ENCODE data around the gene CCDC148. TPM values are rescaled to one million over a fixed set of nuclear protein-coding genes. Genes with fewer than 3 reads are reported as not detected.

CCDC148 gene
- total and polyA plus RNA-seq, 2 donors (not counting 1 experiment from before 2014, with no cell fraction given) = not detected

- no peak for TF ChIP-seq CTCF (IDR thresholded peaks at IDR 0.05)
- TF ChIP-seq EZH2 (IDR thresholded peaks at IDR 0.05; ENCODE audit: borderline replicate concordance, insufficient read depth, low read depth, low read length, poor library complexity, severe bottlenecking) = no peak
- Mint-ChIP-seq H3K9me3 (ENCODE audit: insufficient read depth) (no peaks in the 10 kb centered on the region), H3K4me3 (no peak overlapping the region), H3K27me3 (no peaks in the 10 kb centered on the region), H3K27ac (no peak overlapping the region), H3K4me1 (no peaks in the 10 kb centered on the region)
- ATAC-seq (ENCODE audit: low read depth) (no peak), DNase-seq (no peak)
- Histone ChIP-seq H3K9me3 (ENCODE audit: control extremely low read depth in 1 of 3, control insufficient read depth in 2 of 3, insufficient read depth in 1 of 3, low read length in 2 of 3) (no peaks in the 10 kb centered on the region), H3K9ac (ENCODE audit: low read length) (no peak overlapping the region), H3K4me3 (ENCODE audit: control extremely low read depth in 1 of 5, extremely low read depth in 1 of 5, insufficient read depth in 1 of 5, low read depth in 2 of 5, low read length in 4 of 5) (no peak overlapping the region), H3K4me1 (ENCODE audit: control insufficient read depth in 2 of 2, insufficient read depth in 2 of 2, low read length in 2 of 2) (no peaks in the 10 kb centered on the region), H2AFZ (ENCODE audit: insufficient read depth, low read depth, low read length, poor library complexity, severe bottlenecking) (no peak overlapping the region), H3K36me3 (replicated peaks in 1 of 2; ENCODE audit: control extremely low read depth in 1 of 2, control insufficient read depth in 1 of 2, extremely low read depth in 1 of 2, insufficient read depth in 2 of 2, low read length in 1 of 2) (no peaks in the 10 kb centered on the region), H3K79me2 (ENCODE audit: control insufficient read depth, insufficient read depth, low read length) (no peaks in the 10 kb centered on the region), H3K27ac (ENCODE audit: low read length in 2 of 2) (no peak overlapping the region), H3K4me2 (replicated peaks; ENCODE audit: low read depth, low read length, poor library complexity, severe bottlenecking) (no peak overlapping the region), H3K27me3 (replicated peaks in 1 of 4; ENCODE audit: control extremely low read depth in 1 of 4, control insufficient read depth in 3 of 4, insufficient read depth in 4 of 4, low read length in 3 of 4) (no peaks in the 10 kb centered on the region), H4K20me1 (ENCODE audit: control insufficient read depth, insufficient read depth, low read length, poor library complexity, severe bottlenecking) (no peaks in the 10 kb centered on the region)
- intact Hi-C loops (cut with micrococcal nuclease) = no loop called here
- WGBS (ENCODE audit: insufficient coverage) = 100% methylated on average over 1 of the region's 1 CpG
- POLR2A ChIA-PET = no interaction called here
- CTCF ChIA-PET = no interaction called here
Observed at GRCh38 chr2:158204741-158205165, 251.8 kb downstream of the CCDC148 start.

GRCh38 chr2:158202161-158202815 is 254.3 kb downstream of the CCDC148 start:
- H3K4me2 ChIP-seq (replicated peaks; ENCODE audit: low read depth, low read length, poor library complexity, severe bottlenecking) = no peak overlapping the region
- 79% methylated on average over 4 of the region's 6 CpGs for whole genome bisulfite sequencing (ENCODE audit: insufficient coverage)
- POLR2A ChIA-PET = no interaction called here

More at GRCh38 chr2:158202161-158202815, 254.3 kb downstream of the CCDC148 start:
- intact Hi-C loops (cut with micrococcal nuclease) = no loop called here
- Histone ChIP-seq H4K20me1 (ENCODE audit: control insufficient read depth, insufficient read depth, low read length, poor library complexity, severe bottlenecking) (no peaks in the 10 kb centered on the region), H3K9me3 (ENCODE audit: control extremely low read depth in 1 of 3, control insufficient read depth in 2 of 3, insufficient read depth in 1 of 3, low read length in 2 of 3) (no peaks in the 10 kb centered on the region), H2AFZ (ENCODE audit: insufficient read depth, low read depth, low read length, poor library complexity, severe bottlenecking) (no peak overlapping the region), H3K9ac (ENCODE audit: low read length) (no peak overlapping the region), H3K4me3 (ENCODE audit: control extremely low read depth in 1 of 5, extremely low read depth in 1 of 5, insufficient read depth in 1 of 5, low read depth in 2 of 5, low read length in 4 of 5) (no peak overlapping the region), H3K79me2 (ENCODE audit: control insufficient read depth, insufficient read depth, low read length) (no peaks in the 10 kb centered on the region), H3K27me3 (replicated peaks in 1 of 4; ENCODE audit: control extremely low read depth in 1 of 4, control insufficient read depth in 3 of 4, insufficient read depth in 4 of 4, low read length in 3 of 4) (no peaks in the 10 kb centered on the region), H3K36me3 (replicated peaks in 1 of 2; ENCODE audit: control extremely low read depth in 1 of 2, control insufficient read depth in 1 of 2, extremely low read depth in 1 of 2, insufficient read depth in 2 of 2, low read length in 1 of 2) (no peaks in the 10 kb centered on the region), H3K27ac (ENCODE audit: low read length in 2 of 2) (no peak overlapping the region), H3K4me1 (ENCODE audit: control insufficient read depth in 2 of 2, insufficient read depth in 2 of 2, low read length in 2 of 2) (no peaks in the 10 kb centered on the region)
- ATAC-seq (ENCODE audit: low read depth) = no peak
- no peak for DNase-seq
- H3K9me3 Mint-ChIP-seq (ENCODE audit: insufficient read depth) = no peaks in the 10 kb centered on the region
- no peaks in the 10 kb centered on the region for H3K27me3 Mint-ChIP-seq
- CTCF ChIA-PET = interaction anchor here (1.4 kb wide), 1 partner anchor 10 kb away, joined by 5 read pairs; no protein-coding TSS in a partner anchor
- no peak overlapping the region for H3K4me3 Mint-ChIP-seq
- no peak overlapping the region for H3K27ac Mint-ChIP-seq
- TF ChIP-seq CTCF (IDR thresholded peaks at IDR 0.05) (no peak), EZH2 (IDR thresholded peaks at IDR 0.05; ENCODE audit: borderline replicate concordance, insufficient read depth, low read depth, low read length, poor library complexity, severe bottlenecking) (no peak)
- H3K4me1 Mint-ChIP-seq = peaks cover 2% of the 10 kb centered on the region
